Activated CD4-positive, alpha-beta T cell treated with anti-CD3 and anti-CD28 coated beads for 36 hours (primary cell): Measurements from ENCODE around the gene PSME3. TPM values are rescaled to one million over a fixed set of nuclear protein-coding genes. Genes with fewer than 3 reads are reported as not detected.

Source experiments
- ATAC-seq: fragments of 200-7000 bp; cut with Tn5 transposase; one replicate; pipeline ENCODE4 v1.10.0; 2021; ENCODE audit warnings: mild to moderate bottlenecking, moderate library complexity
- CTCF ChIA-PET: fragments of 350-600 bp; sonication (Branson Sonifier 250); formaldehyde crosslinking; loops from one replicate; lab custom pipeline; 2021; ENCODE audit warnings: antibody characterized with exemption; lab: Charles Lee
- POLR2A ChIA-PET: fragments of 350-600 bp; sonication (Branson Sonifier 250); formaldehyde crosslinking; loops from one replicate; lab custom pipeline; 2021; ENCODE audit warnings: antibody characterized with exemption, inconsistent platforms; lab: Charles Lee
- DNase-seq: peaks from one replicate; pipeline ENCODE4 v3.0.0-alpha.2; 2020
- H3K27ac Mint-ChIP-seq: one replicate; pipeline ENCODE4 v1.8.0; 2021; ENCODE audit warnings: mixed read lengths
- H3K27me3 Mint-ChIP-seq: one replicate; pipeline ENCODE4 v1.8.0; 2021; ENCODE audit warnings: mixed read lengths
- H3K36me3 Mint-ChIP-seq: one replicate; pipeline ENCODE4 v1.8.0; 2021; ENCODE audit warnings: low read depth, mixed read lengths
- H3K4me1 Mint-ChIP-seq: one replicate; pipeline ENCODE4 v1.8.0; 2021; ENCODE audit warnings: mixed read lengths
- H3K4me3 Mint-ChIP-seq: one replicate; pipeline ENCODE4 v1.8.0; 2021; ENCODE audit warnings: mild to moderate bottlenecking, moderate library complexity, mixed read lengths
- H3K9me3 Mint-ChIP-seq: one replicate; pipeline ENCODE4 v1.8.0; 2021; ENCODE audit warnings: low read depth, mixed read lengths
- intact Hi-C, 2 experiments: fragments of 100-400 bp; cut with DNase I in 1 of 2; cut with micrococcal nuclease in 1 of 2; formaldehyde crosslinking; loops; one replicate each; pipeline versions ENCODE4 v1.14.2 to v1.15.1; 2022 to 2024; cut with DNase I, micrococcal nuclease
- total RNA-seq, 2 experiments: library from RNA; stranded (reverse); gene quantifications; one replicate each; pipeline ENCODE4 v1.2.3, GENCODE V29; 2021

PSME3 gene
- total RNA-seq, 2 experiments from 2014 or later, result 116 to 118 TPM

DNA sequence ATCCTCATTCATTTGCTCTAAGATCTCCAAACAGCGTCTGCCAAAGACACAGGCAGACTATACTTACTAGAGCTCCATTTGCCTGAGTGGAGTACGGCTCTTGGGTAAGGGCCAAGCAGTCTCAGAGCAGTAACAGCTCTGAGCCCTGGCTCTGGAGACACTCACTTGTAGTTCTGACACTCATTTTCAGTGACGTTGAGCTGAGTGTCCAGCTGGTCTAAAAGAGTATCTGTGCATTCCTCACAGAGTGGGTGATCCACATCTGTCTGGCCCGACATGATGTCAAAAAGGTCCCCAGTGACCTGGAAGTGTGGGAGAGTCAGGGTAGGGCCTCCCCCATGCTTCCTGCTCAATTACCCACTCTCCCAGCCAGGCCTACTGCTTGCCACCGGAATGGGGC is 14.8 kb upstream of the PSME3 start:
- ChIA-PET POLR2A (no interaction called here), CTCF (interaction anchor here (0.5 to 4.6 kb wide), 8 partner anchors 17 to 429 kb away, joined by 3 to 15 read pairs (median 3); partner anchors contain the start of gene VPS25)
- Mint-ChIP-seq H3K4me1 (peaks cover 20% of the 10 kb centered on the region), H3K9me3 (no peaks in the 10 kb centered on the region), H3K4me3 (no peak overlapping the region), H3K36me3 (peaks cover 62% of the 10 kb centered on the region), H3K27me3 (no peaks in the 10 kb centered on the region), H3K27ac (peak overlapping the region; percentile 52)
- DNase-seq (no peak), ATAC-seq (no peak)
- intact Hi-C loops, result no loop called here

DNA sequence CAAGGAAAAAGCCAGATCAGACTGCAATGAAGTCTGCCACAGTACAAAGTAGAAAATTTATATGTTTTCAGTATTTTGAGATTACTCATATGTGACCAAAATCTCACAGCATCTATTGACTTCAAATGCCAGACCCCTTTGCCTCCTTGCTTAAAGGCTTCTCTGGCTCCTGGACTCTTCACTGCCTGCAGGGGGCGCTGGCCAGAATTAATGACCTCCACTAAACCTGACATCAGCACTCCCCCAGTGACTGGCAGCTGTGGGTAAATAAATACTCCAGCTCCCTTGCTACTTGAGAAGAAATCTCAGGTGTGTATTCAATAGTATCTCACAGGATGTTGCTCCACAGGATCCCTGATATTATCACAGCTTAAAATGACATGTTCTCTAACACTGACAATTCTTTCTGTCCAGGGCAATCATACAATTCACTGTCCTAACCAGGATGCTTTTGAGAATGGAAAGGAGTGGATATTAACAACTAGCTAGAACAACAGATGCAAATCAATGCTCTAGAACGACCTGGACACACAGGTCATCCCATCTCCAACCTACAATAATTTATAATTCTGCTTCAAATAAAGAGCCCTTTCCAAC is 13.2 kb upstream of the PSME3 start:
- H3K4me3 Mint-ChIP-seq, result no peak overlapping the region
- intact Hi-C loops, result loop anchor here (1.0 to 5.0 kb wide), 7 partner anchors 47 to 662 kb away; partner anchors contain the start of genes VPS25 (in 2 of the 2), DHX8 (in 1 of the 2), PSMC3IP (in 1 of the 2) and TMEM106A (in 1 of the 2)
- no peak overlapping the region for H3K27ac Mint-ChIP-seq
- DNase-seq, result peak; percentile 86
- H3K9me3 Mint-ChIP-seq, result no peaks in the 10 kb centered on the region
- ATAC-seq, result peak; percentile 56
- peaks cover 55% of the 10 kb centered on the region for H3K36me3 Mint-ChIP-seq
- POLR2A ChIA-PET, result interaction anchor here (0.6 to 1.2 kb wide), 2 partner anchors 11 to 751 kb away, joined by 3 to 4 read pairs; no protein-coding TSS in a partner anchor
- CTCF ChIA-PET, result interaction anchor here (0.7 to 2.9 kb wide), 16 partner anchors 9 to 244 kb away, joined by 3 to 13 read pairs (median 4); partner anchors contain the start of genes PSMC3IP and PSME3
- H3K4me1 Mint-ChIP-seq, result peaks cover 28% of the 10 kb centered on the region
- no peaks in the 10 kb centered on the region for H3K27me3 Mint-ChIP-seq

GRCh38 chr17:42821176-42821575 is 12.0 kb upstream of the PSME3 start:
- Mint-ChIP-seq H3K9me3 (no peaks in the 10 kb centered on the region), H3K4me3 (no peak overlapping the region), H3K4me1 (peaks cover 28% of the 10 kb centered on the region), H3K36me3 (peaks cover 46% of the 10 kb centered on the region), H3K27me3 (no peaks in the 10 kb centered on the region), H3K27ac (peak overlapping the region; percentile 63)
- ATAC-seq (no peak), DNase-seq (no peak)
- ChIA-PET CTCF (interaction anchor here (0.8 to 2.9 kb wide), 12 partner anchors 11 to 358 kb away, joined by 3 to 13 read pairs (median 4); partner anchors contain the start of genes COA3 and PSME3), POLR2A (interaction anchor here (1.2 kb wide), 1 partner anchor 12 kb away, joined by 3 read pairs; no protein-coding TSS in a partner anchor)
- intact Hi-C loops, result loop anchor here (5.0 kb wide), 6 partner anchors 49 to 661 kb away; partner anchors contain the start of genes DHX8 (in 1 of the 2), PSMC3IP (in 1 of the 2), TMEM106A (in 1 of the 2) and VPS25 (in 1 of the 2)

- Mint-ChIP-seq H3K27me3 (no peaks in the 10 kb centered on the region), H3K4me3 (no peak overlapping the region), H3K27ac (no peak overlapping the region), H3K9me3 (no peaks in the 10 kb centered on the region), H3K4me1 (peaks cover 22% of the 10 kb centered on the region), H3K36me3 (peaks cover 4% of the 10 kb centered on the region)
- ChIA-PET POLR2A (no interaction called here), CTCF (no interaction called here)
- intact Hi-C loops, result no loop called here
- no peak for ATAC-seq
- DNase-seq, result no peak
Observed at GRCh38 chr17:42827472-42827871, 5.7 kb upstream of the PSME3 start.

GRCh38 chr17:42830971-42831370 is 2.2 kb upstream of the PSME3 start:
- no peaks in the 10 kb centered on the region for H3K27me3 Mint-ChIP-seq
- ChIA-PET CTCF (interaction anchor here (0.6 to 3.0 kb wide), 5 partner anchors 10 to 98 kb away, joined by 3 to 13 read pairs (median 3); partner anchors contain the start of gene AOC2), POLR2A (interaction anchor here (0.6 kb wide), 1 partner anchor 12 kb away, joined by 3 read pairs; no protein-coding TSS in a partner anchor)
- peaks cover 17% of the 10 kb centered on the region for H3K36me3 Mint-ChIP-seq
- DNase-seq (no peak), ATAC-seq (no peak)
- H3K27ac Mint-ChIP-seq, result no peak overlapping the region
- H3K4me1 Mint-ChIP-seq, result peaks cover 18% of the 10 kb centered on the region
- H3K4me3 Mint-ChIP-seq, result no peak overlapping the region
- intact Hi-C loops, result loop anchor here in 1 of 2 experiments (5.0 kb wide), 2 partner anchors 151 to 166 kb away; partner anchors contain the start of genes PTGES3L, RPL27 and RUNDC1
- no peaks in the 10 kb centered on the region for H3K9me3 Mint-ChIP-seq

GRCh38 chr17:42832213-42832933 is 824 bp upstream of the PSME3 start:
- Mint-ChIP-seq H3K4me1 (peaks cover 18% of the 10 kb centered on the region), H3K36me3 (peaks cover 28% of the 10 kb centered on the region), H3K4me3 (peak overlapping the region; percentile 96), H3K27ac (peak overlapping the region; percentile 98), H3K9me3 (no peaks in the 10 kb centered on the region), H3K27me3 (no peaks in the 10 kb centered on the region)
- POLR2A ChIA-PET, result interaction anchor here (0.6 to 3.0 kb wide), 2 partner anchors 8 to 129 kb away, joined by 3 to 15 read pairs; partner anchors contain the start of gene BECN1
- CTCF ChIA-PET, result interaction anchor here (0.6 to 3.0 kb wide), 7 partner anchors 9 to 538 kb away, joined by 3 to 13 read pairs (median 5); partner anchors contain the start of genes AOC2, BECN1 and RPL27
- no peak for DNase-seq
- peak; percentile 62 for ATAC-seq
- intact Hi-C loops, result loop anchor here (2.0 to 5.0 kb wide), 3 partner anchors 150 to 338 kb away; partner anchors contain the start of genes NBR1 (in 1 of the 2), PTGES3L (in 1 of the 2), RPL27 (in 1 of the 2) and RUNDC1 (in 1 of the 2)

DNA sequence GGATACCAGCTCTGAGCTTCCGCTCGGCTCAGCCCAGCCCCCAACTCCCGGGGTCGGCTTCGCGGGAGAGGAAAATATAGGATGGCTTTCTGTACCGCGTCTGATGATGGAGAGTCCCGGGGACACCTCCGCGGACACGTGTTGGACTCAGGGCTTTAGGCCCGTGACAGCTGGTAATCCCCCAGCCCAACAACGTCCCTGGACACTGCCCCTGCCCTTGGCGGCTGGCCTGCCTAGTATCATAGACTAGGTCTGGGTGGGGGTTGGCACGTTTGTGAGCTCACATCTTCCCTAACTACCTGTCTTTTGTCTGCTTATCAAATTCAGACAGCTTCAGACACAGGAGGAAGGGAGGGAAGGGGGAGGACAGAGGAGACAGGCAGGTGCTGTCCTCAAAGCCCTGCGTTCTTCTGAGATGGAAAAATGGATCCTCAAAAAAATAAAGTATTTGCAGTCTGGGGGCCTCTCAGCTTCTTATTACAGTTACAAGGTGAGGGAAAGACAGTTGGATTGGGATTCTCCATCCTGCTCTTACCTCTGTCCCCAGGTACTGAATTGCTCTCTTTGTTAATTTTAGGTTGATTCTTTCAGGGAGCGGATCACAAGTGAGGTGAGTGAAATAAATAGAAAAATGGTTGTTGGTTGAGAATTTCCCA is 698 bp downstream of the PSME3 start:
- intact Hi-C loops, result loop anchor here (1.0 to 5.0 kb wide), 11 partner anchors 10 to 337 kb away; partner anchors contain the start of genes RPL27 (in 2 of the 2), BECN1 (in 1 of the 2), BRCA1 (in 1 of the 2) and CNTD1 (in 1 of the 2)
- Mint-ChIP-seq H3K36me3 (peaks cover 42% of the 10 kb centered on the region), H3K4me3 (peak overlapping the region; percentile 96), H3K27me3 (no peaks in the 10 kb centered on the region), H3K9me3 (no peaks in the 10 kb centered on the region), H3K27ac (peak overlapping the region; percentile 98), H3K4me1 (peaks cover 18% of the 10 kb centered on the region)
- DNase-seq, result no peak
- ChIA-PET POLR2A (interaction anchor here (0.6 to 3.0 kb wide), 3 partner anchors 10 to 534 kb away, joined by 5 to 15 read pairs (median 7); partner anchors contain the start of gene BECN1), CTCF (interaction anchor here (0.6 to 4.4 kb wide), 10 partner anchors 10 to 405 kb away, joined by 3 to 25 read pairs (median 4); partner anchors contain the start of genes BECN1 and RPL27)
- ATAC-seq, result no peak

DNA sequence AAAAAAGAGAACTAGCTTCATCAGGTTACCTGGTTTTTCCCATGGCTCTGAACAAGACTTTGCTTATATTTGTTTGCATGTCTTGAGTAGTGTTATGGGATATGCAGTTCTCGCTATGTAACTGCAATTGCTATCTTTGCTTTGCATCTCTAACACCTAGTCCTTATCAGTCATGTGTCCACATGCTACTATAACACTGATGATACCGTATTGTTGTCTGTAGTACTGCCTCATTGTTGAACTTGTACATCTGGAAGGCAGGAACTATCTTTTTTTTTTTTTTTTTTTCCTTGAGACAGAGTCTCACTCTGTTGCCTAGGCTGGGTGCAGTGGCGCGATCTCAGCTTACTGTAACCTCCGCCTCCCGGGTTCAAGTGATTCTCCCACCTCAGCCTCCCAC is 2.5 kb downstream of the PSME3 start:
- ChIA-PET POLR2A (interaction anchor here (1.6 to 3.0 kb wide), 2 partner anchors 11 to 12 kb away, joined by 13 to 15 read pairs; partner anchors contain the start of gene BECN1), CTCF (interaction anchor here (0.8 to 4.4 kb wide), 5 partner anchors 12 to 257 kb away, joined by 3 to 25 read pairs (median 5); partner anchors contain the start of gene BECN1)
- Mint-ChIP-seq H3K27ac (no peak overlapping the region), H3K4me1 (peaks cover 18% of the 10 kb centered on the region), H3K27me3 (no peaks in the 10 kb centered on the region), H3K9me3 (no peaks in the 10 kb centered on the region), H3K4me3 (no peak overlapping the region), H3K36me3 (peaks cover 51% of the 10 kb centered on the region)
- DNase-seq (no peak), ATAC-seq (no peak)
- intact Hi-C loops, result no loop called here

DNA sequence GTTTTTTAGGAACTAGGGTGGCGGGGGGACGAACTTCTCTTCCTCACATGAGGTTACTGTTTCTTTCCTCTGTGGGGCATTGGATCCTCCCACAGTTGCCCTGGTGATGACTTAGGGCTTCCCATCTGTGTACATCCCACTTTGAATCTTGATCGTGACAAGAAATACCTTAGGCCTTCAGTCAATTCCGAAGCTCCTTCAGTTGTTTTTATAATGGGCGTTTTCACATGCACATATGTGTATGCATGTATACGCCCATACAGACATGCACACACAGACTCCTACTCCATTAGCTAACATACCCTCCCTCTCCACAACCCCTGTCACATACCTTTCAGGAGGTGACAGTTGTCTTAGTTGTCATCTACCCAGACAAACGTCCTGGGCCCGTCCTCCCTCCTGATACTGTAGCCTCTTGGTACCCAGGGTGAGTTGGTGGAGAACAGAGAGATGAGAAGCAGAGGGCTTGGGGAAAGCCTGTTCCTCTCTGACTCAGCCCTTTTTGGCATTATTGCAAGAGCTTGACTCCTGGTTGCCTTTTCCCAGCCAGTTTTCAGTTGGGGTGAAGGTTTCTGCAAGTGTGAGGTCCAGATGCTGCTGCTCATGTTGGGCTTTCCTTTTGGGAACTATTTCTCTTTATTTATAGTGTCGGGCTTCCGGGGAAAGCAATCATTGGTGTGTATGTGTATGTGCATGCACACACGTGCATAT is 8.9 kb downstream of the PSME3 start:
- intact Hi-C loops, result no loop called here
- no peaks in the 10 kb centered on the region for H3K9me3 Mint-ChIP-seq
- ChIA-PET CTCF (interaction anchor here (0.7 to 2.4 kb wide), 7 partner anchors 10 to 96 kb away, joined by 3 to 10 read pairs (median 5); partner anchors contain the start of genes BECN1 and PSME3), POLR2A (interaction anchor here (0.5 kb wide), 1 partner anchor 11 kb away, joined by 3 read pairs; no protein-coding TSS in a partner anchor)
- peaks cover 61% of the 10 kb centered on the region for H3K36me3 Mint-ChIP-seq
- H3K27me3 Mint-ChIP-seq, result no peaks in the 10 kb centered on the region
- H3K4me1 Mint-ChIP-seq, result peaks cover 18% of the 10 kb centered on the region
- ATAC-seq (no peak), DNase-seq (no peak)
- no peak overlapping the region for H3K4me3 Mint-ChIP-seq
- no peak overlapping the region for H3K27ac Mint-ChIP-seq
